H1 (cell line): Measurements from ENCODE around the gene AGAP1.

ENCODE experiments used
- ATF3 ChIP-seq: IDR thresholded peaks from 2 replicates; pipeline ENCODE4 v1.6.1; 2011; ENCODE audit warnings: low read depth, mild to moderate bottlenecking, low read length; ENCODE audit not compliant: insufficient read depth
- CTCF ChIP-seq, 3 experiments: IDR thresholded peaks; 1 replicate in 2 of 3; 2 replicates in 1 of 3; pipeline versions ENCODE4 v1.5.1 to v1.6.1; 2011; ENCODE audit warnings: low read length in 3 of 3, mild to moderate bottlenecking in 3 of 3, inconsistent platforms in 2 of 3, low read depth in 1 of 3, moderate library complexity in 1 of 3; ENCODE audit not compliant: insufficient read depth in 1 of 3; ENCODE audit errors: control extremely low read depth in 1 of 3
- EP300 ChIP-seq, 2 experiments: IDR thresholded peaks; 1 replicate in 1 of 2; 2 replicates in 1 of 2; pipeline ENCODE4 v1.6.1; 2011 to 2012; ENCODE audit warnings: low read depth in 2 of 2, low read length in 2 of 2, mild to moderate bottlenecking in 2 of 2, borderline replicate concordance in 1 of 2, inconsistent platforms in 1 of 2, moderate library complexity in 1 of 2
- POLR2A ChIP-seq, 2 experiments: IDR thresholded peaks; 1 replicate in 1 of 2; 2 replicates in 1 of 2; pipeline ENCODE4 v1.6.1; 2011; ENCODE audit warnings: low read depth in 2 of 2, low read length in 2 of 2, mild to moderate bottlenecking in 2 of 2; ENCODE audit errors: control extremely low read depth in 1 of 2
- ZNF274 ChIP-seq: IDR thresholded peaks from 2 replicates; pipeline ENCODE4 v1.7.0; 2012; ENCODE audit warnings: low read length, borderline replicate concordance; ENCODE audit errors: extremely low read depth

GRCh38 chr2:236016496-236016895, 522.7 kb downstream of the AGAP1 start:
- TF ChIP-seq CTCF (IDR thresholded peaks at IDR 0.05; ENCODE audit: control extremely low read depth in 1 of 3, insufficient read depth in 1 of 3, low read depth in 1 of 3, low read length in 3 of 3) (no peak), POLR2A (IDR thresholded peaks at IDR 0.05; ENCODE audit: control extremely low read depth in 1 of 2, low read depth in 2 of 2, low read length in 2 of 2) (no peak), EP300 (IDR thresholded peaks at IDR 0.05; ENCODE audit: borderline replicate concordance in 1 of 2, low read depth in 2 of 2, low read length in 2 of 2) (no peak), ZNF274 (no peak), ATF3 (no peak)
